GM19324 (cell line): ENCODE results near the gene IQGAP3.

Experiments used
- ATAC-seq: cut with Tn5 transposase; IDR thresholded peaks from one replicate; pipeline ENCODE4 v1.9.1; 2021; ENCODE audit warnings: mild to moderate bottlenecking, moderate library complexity; ENCODE audit not compliant: unreplicated experiment, low FRiP score

The IQGAP3 gene

DNA sequence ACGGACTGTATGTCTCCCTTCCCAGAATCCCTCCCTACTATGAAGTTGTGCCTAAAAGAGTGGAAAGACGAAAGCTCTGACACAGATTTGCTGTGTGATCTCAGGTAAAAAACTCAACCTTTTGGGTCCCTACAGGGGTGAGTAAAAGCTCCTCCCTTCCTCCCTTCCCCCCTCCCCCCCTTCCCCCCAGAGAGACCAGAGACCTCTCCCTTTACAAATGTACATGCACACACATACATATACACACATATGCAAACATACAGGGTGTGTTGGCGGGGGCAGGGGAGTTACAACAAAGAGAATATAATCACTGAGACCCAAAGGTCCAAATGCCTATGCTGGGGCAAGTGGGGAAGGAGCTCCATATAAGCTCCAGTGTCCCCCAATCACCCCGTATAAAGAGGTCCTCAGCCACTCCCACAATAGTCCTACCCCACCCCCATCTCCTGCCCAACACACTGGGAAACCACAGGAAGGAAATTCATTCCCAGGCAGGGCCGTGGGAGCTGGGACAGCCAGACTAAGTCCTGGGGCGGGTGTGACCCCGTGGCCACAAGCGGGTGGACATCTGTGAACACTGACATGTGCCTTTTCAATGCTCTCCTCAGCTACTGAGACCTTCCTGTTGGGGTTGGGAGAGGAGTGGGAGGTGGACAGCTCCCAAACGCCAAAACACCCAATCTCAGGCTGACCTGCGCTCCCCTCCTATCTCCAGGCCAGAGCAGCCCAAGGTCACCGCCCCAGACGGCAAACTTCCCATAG, 73.8 kb downstream of the IQGAP3 start:
- ATAC-seq, result no peak

DNA sequence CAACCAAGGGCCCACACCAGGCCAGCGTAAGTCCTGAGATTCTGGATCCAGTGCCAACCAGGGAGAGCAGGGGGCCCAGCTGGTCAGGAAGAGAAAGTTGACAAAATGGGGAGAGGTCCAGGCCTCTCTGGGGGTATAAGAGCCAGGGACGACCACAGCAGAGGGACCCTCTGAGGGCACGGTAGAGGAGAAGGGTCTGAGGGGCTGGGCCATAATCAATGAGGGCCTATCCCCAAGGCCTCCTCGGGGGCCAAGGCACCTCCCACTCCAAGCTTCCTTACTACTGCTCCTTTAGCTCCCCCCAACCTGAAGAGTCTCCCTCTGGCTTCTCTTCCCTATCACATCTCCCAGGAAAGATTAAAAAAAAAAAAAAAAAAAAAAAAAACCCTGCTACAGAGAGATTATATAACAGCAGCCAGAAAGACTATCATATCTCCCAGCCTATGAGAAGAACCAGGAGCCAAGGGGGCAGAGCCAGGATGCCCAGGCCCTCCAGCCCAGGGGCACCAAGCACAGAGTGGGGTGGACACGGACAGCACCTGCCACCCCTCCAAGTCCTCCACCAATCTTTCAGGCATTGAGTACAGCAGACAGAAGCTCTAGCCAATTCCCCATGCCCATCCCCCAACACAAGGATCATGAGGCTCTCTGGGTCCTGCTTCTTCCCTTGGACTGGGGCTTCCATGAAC, 74.5 kb downstream of the IQGAP3 start:
- no peak for ATAC-seq

DNA sequence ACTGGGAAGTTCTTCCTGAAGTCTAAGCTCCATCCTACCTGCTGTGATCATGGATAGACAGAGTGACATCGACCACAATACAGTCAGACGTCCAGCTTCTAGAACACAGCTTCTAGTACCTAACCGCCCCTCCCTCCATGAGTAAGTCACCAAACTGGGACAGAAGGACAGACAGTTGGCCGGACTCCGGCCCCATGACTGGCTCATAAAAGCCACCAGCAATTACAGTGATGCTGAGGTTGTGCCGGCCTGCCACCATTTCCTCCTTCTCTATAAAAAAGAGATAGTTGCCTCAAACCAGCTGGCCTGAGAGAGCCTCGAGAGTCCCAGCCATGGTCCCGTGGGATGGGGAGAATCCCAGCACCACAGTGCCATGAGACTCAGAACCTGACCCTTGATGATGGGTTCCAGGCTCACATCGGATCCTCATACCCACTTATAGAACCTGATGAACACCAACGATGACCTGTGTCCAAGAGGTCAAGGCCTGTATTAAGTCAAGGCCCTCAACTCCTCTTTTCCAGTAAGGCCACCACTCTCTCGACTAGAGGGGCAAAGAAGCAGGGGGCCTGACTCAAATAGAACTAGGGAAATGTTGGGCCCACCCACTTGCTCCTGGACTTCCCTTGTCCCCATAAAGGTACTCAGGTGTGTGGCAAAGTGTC, 75.2 kb downstream of the IQGAP3 start:
- ATAC-seq, result no peak

DNA sequence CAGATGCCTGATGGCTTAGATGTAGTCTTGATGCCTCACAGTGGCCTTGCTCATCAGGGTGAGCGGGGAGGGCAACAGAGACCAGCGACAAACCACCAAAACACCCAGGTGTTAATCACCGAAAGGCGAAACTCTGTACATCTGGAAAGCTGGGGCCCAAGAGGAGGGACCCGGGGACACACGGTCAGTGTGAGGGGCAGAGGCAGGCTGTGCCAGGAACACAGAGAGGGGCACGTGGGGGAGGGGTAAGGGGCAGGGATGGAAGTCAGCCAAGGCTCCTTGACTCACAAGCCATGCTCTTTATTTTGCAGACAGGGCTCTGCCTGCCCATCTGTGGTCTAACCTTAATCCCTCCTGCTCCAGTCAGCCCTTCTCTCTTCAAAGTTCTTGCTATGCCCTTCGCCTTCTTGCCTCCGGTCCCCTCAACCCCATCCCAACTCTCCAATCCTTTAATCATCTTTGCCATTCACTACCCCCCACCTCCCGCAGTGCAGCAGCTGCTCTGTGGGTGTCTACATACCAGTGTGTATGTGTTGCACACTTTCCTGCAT, 76.1 kb downstream of the IQGAP3 start:
- no peak for ATAC-seq

DNA sequence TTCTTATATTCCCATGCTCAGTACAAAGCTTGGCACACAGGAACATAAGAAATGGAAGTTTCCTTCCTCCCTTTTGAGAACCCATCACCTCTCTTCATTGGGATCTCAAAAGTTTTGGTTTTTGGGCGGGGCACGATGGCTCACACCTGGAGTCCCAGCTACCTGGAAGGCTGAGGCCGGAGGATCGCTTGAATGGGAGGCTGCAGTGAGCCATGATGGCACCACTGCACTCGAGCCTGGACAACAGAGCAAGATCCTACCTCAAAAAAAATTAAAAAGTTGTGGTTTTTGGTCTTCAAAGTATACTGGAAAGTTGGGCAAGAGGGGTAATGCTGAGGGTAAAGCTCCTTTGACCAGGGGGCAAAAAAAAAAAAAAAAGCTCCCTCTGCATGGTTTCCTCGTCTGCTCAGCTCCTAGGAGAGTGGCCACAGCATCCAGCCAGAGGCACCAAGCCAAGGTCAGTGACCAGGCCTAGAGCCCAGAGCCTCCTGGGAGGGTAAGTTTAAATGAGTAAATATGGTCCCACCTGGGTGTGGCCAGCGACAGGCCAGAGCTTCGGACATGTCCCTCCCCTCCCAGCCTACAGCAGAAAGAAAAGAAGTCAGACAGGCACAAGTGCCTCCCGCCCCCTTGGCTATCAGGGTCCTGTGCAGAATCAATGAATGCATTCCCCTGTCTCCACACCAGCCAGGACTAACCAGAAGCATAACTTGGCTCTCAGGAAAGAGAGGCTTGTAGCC, 76.8 kb downstream of the IQGAP3 start:
- ATAC-seq, result no peak

DNA sequence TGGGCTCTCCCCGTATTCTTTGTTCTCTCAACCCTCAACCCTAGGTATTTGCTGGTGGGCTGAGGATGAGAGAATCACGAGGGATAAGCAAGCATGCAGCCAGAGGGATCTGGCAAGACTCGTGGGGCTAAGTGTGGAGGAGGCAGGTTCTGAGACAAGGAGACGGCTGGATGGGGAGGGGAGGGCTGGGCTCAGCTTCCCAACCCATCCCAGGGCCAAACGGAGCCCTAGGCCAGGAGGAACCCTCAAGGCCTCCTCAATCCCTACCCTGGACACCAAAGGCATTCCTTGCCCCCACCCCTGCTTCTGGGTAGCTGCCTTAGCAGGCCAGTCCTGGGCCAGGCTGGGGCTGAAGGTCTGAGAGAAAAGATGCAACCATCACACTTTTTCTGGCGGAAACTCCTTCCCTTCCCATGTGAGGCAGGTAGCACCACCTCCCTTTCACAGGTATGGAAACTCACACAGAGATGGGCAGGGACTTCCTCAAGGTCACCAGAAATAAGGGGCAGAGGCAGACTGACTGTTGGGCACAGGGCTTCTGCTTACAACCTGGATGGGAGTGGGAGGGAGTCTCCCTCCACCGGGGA, 78.0 kb downstream of the IQGAP3 start:
- no peak for ATAC-seq

DNA sequence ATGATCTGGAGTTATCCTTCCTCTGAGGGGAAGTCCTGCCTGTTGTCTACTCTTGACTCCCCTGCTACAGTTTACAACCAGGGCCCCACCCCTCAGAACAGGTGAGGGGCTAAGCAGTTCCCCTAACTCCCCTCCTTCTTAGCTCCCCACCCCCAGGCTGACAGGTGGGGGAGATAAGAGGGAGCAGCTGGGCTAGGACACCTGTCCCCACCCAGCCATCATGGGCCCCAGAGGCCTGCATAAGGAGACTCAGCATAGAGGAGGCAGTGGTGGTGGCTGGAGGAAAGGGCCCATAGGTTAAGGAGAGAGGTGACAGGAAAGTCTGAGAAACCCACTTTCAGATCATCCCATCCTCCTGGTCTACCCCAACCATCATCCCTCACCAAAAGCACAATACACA, 78.6 kb downstream of the IQGAP3 start:
- no peak for ATAC-seq

DNA sequence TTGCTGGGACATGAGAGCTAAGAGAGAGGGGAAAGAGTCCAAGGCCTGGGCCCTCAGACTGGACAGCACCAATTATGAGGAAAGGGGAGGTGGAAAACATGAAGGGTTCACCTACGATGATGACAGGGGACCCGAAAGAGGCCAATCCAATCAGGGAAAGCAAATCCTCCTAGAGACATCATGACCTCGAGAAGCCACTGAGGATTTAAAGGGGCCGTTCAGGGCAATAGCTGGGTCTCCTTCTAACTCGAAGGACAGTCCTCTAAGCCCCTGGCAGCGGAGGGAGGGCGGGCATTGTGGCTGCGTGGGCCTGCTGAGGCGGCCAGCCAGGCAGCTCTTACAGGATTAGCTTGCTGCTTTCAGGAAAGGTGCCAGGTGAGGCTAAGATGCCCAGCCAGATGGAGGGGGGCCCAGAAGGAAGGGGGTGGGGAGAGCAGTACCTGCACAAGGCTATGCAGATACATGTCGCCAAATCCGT, 79.2 kb downstream of the IQGAP3 start:
- no peak for ATAC-seq

DNA sequence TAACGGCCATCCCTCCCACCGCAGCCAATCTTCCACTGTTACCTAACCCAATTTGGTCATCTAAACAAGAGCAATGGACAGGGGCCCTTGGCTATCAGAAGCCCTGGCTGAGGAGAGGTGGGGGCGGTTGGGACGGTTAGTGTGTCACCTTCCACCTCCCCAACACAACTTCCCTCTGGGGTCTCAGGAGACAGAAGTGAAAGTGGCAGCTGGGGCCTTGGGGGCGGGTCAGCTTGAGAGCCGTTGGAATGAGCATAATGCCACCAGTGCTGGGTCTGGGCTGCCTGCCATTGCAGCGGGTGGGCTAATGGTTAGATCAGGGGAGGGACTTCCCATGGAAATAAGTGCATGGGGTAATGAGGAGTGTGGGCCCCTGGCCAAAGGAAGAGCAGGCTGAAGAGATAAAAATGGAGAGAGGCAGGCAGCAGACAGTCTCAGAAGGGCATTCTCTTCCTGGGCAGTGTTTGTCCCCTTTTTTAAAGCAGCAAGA, 79.7 kb downstream of the IQGAP3 start:
- ATAC-seq, result no peak

DNA sequence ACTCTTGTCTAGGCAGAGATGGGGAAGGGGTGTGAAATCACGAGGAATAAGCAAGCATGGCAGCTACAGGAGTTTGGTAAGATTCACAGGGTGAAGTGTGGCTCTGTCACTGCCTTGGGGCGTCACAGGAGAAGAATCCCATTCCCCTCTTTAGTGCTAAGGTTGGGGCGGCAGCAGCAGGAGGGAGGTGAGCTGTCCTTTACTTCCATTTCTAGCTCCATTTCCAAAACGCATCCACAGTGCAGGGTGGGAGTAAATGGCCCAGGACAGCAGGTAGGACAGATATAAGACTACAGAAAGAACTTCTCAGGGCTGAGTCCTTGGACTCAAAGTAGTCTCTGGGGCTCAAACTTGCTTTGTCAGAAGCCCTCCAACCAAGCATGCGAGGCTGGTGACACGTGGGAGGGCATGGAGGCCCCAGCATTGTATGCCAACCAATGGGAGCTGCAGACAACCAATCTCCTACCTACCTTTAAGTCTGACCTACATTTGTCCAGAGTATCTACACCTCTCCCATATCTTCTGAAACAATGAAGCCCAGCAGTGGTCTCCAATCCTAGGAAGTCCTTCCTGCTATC, 80.3 kb downstream of the IQGAP3 start:
- no peak for ATAC-seq

DNA sequence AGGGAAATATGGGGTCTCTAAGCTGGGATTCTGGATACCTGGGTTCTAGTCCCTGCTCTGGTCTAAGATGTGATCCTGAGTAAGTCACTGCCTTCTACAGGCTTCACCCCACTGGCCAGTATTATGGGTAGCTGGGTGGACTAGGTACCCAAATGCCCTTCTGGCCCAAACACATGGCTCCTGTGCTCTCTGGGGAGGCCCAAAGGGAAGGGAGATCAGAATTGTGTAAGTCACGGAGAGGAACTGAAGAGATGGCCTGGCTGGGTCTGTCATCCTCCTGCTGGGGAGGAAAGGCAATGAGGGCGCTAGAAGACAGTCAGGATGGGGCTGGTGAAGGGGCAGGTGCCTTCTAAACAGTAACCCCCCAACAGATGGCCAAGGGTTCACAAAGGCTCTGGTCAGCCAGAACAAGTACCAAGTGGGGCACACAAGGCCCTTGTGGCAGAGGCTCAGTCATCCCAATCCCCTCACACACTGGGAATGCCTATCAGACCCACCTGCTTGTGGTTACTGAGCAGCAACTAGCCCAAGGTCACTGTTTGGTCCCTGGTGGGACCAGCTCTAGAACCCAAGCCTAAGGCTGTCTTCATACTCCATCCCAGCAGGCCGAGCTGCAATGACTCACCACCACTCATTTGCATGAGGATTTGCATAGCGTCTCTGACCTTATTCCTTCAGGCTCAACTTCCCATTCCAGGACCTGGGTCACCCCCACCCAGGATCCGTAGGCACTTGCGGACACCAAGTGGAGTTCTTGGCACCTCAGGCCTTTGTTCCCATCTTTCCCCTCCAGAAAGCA, 81.0 kb downstream of the IQGAP3 start:
- no peak for ATAC-seq

DNA sequence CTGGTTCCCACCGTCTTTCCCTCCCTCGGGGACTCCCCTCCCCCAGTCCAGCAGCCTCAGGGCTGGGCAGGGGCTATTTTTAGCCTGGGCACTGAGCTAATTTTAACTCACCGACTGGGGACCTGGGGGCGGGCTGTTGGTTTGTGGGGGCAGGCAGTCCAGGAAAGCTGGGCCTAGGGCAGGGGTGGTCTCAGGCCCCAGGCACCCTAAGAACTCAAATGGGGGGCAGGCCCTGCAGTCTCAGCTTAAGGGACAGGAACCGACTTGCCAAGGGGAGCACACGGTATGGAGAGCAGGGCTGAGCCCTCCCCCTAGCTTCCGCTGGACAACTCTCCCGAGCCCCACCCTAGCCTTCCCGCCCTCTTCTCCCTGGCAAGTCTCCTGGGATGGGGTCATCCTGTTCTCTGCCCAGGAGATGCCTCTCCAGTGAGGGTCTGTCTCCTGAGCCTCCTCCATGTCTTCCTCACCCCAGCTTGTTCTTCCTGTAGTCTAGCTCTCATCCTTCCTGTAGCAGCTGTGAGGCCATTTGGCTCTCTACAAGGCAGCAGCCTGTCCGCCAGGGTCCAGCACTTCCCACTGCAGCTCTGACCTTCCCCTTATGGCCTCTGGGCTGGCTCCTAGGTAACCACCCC, 81.8 kb downstream of the IQGAP3 start:
- no peak for ATAC-seq

DNA sequence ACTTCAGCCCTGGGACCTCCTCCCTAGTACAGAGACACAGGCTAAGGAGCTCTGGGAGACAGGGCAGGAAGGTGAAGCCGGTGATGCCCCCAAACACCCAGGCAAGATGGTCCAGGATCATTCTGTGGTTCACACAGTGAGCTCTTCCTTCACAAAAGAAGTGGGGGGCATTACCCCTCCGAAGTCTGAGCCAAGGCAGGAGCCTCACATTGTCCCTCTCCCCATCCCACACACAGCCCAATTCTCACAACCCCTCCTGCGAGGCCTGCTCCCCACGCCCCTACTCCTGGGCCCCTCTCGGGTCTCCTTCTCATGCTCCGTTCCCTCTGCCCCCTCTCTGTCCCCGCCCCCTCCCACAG, 82.5 kb downstream of the IQGAP3 start:
- no peak for ATAC-seq

DNA sequence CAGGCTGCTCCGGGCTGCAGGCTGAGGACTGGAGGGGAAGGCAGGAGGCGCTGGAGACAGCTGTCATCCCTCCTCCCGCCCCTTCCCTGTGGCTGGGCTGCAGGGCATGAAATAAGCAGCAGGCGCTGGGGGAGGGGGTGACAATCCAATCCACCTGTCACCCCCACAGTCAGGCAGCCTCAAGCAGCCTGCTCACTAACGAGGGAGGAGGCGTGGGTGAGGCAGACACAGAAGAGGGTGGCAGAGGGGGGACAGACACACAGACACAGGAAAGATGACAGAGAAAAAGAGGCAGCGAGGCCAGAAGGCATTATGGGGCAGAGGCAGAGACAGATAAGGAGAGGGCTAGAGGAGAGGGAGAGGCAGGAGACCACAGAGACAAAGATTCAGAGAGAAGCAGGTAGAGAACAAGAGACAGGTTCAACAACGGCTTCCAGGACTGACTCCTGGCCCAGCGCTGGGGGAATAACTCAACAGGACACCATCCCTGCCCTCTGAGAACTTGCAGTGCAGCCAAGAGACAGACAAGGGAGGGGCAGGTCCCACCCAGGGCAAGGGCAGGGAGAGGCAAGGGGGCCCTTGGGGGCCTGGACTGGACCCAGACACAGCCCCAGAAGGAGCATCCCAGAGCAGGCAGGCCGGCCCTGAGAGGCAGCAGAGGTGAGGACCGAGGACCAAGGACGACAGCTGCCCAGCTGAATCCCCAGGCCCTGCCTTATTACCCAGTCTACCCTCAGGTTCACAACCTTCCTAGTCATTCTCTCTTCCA, 83.0 kb downstream of the IQGAP3 start:
- ATAC-seq, result peak; percentile 26

DNA sequence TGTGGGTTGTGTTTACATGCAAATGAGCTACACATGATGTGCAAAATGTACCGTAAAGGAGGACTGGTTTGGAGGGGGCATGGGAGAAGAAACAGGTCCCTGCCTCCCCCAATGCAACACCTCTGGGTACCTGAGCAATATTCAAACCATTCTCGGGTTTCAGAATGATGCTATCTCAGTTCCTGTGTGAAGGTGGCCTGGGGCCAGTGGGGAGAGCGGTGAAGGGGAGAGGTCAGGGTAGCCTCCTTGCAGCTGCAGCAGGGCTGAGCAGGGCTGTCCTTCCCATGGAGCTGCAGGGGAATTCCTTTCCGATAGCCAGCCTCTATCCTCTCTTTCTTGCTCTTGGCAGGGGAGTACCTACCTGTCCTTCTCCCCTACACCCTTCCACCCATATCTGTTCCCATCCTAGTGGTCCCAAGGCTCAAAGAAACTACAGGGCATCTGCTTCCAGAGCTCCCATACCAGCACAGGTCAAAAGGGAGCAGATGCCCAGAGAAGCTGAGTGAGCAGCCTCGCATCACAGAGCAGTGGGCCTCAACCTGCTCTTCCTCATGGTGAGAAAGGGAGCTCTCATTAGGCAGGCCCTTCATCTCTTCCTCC, 83.7 kb downstream of the IQGAP3 start:
- peak; percentile 52 for ATAC-seq

DNA sequence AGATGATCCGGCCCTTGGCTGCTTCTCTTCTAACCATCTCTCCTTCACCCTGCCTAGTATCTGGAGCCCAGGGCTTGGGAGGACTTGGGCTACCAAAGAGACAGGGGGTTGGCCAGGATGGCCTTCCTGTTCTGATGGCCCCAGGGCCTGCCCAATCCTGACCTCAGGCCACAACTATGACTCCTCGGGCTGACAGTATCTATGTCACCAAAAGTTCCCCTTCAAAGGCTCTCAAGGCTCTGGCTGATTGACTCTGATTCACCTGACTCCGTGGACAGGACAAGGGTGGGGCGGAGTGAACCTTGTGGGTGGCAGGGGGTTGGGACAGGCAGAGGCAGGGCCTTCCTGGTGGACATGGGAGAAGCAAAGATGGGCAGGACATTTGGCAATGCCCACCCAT, 84.5 kb downstream of the IQGAP3 start:
- no peak for ATAC-seq
